Erythroblast (primary cell): ENCODE results near the gene FAM9B.

Experiments used
- GATA1 ChIP-seq: IDR thresholded peaks from 2 replicates; pipeline ENCODE4 v1.6.1; 2011; ENCODE audit warnings: low read depth, mild to moderate bottlenecking, control low read depth, low read length, moderate library complexity
- POLR2A ChIP-seq: IDR thresholded peaks from 2 replicates; pipeline ENCODE4 v1.6.1; 2011; ENCODE audit warnings: mild to moderate bottlenecking, low read length

DNA sequence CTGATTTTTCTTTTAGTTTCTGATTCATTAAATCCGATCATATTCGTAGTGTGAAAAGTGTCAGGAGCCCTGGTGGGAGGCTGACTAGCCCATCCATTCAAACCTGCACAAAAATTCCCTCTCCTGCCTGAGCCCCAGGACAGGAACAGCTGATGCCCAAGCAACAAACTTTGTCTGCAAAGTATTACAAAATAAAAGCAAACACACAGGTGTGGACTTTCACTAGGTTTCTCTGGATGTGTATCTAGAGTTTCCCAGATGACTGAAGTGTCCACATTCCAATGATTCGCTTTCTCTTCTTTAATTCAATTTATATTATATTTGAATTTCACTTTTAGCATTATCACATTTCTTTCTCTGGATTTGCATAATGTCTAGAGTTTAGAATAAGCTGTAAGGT is 18.2 kb upstream of the FAM9B start:
- no peak for TF ChIP-seq POLR2A
- no peak for TF ChIP-seq GATA1
